Sciatic nerve (tissue), 2 donors: ENCODE measurements around the gene AEN. TPM values are rescaled to one million over a fixed set of nuclear protein-coding genes. Genes with fewer than 3 reads are reported as not detected.

Source experiments
- ATAC-seq: fragments of 200-7000 bp; cut with Tn5 transposase; one replicate; pipeline ENCODE4 v1.9.1; 2020; ENCODE audit warnings: mild to moderate bottlenecking, moderate library complexity
- DNase-seq: peaks from one replicate; pipeline ENCODE4 v3.0.0-alpha.2; 2020; ENCODE audit warnings: low spot score
- intact Hi-C: fragments of 100-400 bp; cut with DNase I; formaldehyde crosslinking; loops from one replicate; pipeline ENCODE4 v1.14.2; 2022
- total RNA-seq: library from RNA; stranded (reverse); fragmentation: NEBNext Ultra II Directional; extraction: Animal tissue kit (Norgen Biotek cat#: 25700); gene quantifications from one replicate; pipeline ENCODE4 v1.2.1, GENCODE V29; 2021
- donor health status: DM: no; HTN: no; CAD: no.
- donor health status: DM: no; HTN: no; CAD: no.

The AEN gene, protein sequence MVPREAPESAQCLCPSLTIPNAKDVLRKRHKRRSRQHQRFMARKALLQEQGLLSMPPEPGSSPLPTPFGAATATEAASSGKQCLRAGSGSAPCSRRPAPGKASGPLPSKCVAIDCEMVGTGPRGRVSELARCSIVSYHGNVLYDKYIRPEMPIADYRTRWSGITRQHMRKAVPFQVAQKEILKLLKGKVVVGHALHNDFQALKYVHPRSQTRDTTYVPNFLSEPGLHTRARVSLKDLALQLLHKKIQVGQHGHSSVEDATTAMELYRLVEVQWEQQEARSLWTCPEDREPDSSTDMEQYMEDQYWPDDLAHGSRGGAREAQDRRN
- 10.7 TPM for total RNA-seq

DNA sequence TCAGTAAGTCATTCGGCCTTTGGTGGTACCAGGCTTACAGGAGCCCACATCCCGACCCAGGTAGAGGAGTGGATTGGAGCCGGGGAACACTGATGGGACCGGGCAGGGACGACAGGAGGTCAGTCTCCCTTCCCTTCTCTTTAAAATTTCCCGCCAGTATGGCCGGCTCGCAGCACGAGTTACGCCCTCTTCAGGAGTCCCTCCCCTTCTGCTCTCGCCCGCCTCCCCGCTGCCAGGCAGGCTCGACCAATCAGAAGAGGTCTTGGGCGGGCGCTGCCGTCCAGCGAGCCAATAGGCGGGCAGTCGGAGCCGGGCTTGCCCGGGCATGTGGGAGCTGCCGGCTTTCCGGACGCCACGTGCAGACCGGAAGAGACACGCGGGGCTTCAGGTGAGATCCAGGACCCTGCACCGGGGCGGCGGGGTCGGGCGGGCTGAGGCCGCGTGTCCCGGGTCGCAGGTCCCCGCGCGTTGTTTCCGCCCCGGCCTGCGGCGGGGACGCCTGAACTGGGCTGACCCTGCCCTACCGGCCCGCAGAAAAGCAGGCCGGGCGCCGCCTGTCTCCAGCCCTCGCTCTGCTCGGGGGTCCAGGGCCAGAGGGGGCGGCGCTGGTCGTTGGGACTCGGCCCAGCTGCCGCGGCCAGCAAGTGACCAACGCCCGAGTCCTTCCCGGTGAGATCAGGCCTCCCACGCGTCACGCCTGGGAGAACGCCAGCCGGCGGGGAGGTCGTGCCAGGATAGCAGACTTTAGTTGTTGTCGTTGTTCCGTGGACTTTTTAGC, at the start of gene AEN:
Gene AEN (plus strand): TSS at position 346 of the 778 bp plus-strand sequence. CDS start 4,870 bp downstream, outside the sequence.
- DNase-seq: peak; percentile 96
- intact Hi-C loops: loop anchor here (10.0 kb wide), 1 partner anchor 214 kb away; no protein-coding TSS in a partner anchor
- peak; percentile 99 for ATAC-seq

DNA sequence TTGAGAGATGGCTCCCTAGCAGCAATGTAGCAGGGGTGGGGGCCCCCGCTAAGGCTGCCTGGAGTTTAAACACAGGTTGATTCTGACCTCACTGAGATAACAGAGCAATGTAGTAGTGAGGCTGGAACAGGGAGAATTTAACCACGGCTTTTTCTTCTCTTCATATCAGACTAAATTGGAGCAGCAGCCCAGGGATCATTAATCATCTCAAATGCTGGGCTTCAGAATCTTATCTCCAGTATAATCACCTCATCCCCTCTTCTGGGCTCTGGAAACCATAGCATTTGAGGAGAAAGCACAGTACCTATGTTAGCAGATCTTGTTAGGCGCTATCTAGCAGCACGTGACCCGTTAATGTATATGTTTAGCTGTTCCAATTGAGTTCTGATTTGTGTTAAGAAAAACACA, 49.3 kb upstream of the AEN start:
- no peak for DNase-seq
- no peak for ATAC-seq
- intact Hi-C loops: no loop called here

DNA sequence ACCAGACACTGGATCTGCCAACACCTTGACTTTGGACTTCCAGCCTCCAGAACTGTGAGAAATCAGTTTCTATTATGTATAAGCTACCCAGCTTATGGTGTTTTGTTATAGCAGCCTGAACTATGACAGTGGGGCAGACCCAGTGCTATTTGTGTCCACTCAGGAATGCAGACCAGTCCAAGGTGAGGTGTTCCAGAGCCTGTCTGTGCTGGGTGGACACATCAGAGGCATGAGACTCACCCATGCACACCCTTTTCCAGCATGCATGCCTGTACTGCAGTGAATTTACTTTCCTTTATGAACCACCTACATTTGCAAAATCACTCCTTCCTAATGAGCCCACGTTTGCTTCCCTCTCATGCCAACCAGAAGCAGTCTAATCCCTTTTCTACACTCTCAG, 47.1 kb upstream of the AEN start:
- ATAC-seq: no peak
- intact Hi-C loops: no loop called here
- no peak for DNase-seq

DNA sequence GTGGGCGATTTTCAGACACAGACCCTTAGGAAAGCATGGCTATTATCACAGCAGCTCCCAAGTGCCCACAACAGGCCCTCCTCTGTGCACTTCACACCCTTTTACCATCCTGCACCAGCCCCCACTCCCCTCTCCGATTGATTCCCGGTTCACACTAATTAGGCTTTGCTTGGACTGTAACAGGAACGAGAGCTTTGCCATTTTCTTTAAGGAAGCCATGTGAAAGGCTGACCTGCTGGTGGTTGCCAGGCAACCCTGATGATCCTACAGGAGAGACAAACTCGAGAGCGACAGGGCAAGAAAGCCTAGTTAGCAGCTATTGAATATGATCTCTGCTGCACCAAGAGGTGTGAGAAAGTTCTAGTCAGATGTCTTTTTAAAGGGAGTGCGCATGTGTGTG, 46.5 kb upstream of the AEN start:
- no peak for ATAC-seq
- no peak for DNase-seq
- intact Hi-C loops: no loop called here

DNA sequence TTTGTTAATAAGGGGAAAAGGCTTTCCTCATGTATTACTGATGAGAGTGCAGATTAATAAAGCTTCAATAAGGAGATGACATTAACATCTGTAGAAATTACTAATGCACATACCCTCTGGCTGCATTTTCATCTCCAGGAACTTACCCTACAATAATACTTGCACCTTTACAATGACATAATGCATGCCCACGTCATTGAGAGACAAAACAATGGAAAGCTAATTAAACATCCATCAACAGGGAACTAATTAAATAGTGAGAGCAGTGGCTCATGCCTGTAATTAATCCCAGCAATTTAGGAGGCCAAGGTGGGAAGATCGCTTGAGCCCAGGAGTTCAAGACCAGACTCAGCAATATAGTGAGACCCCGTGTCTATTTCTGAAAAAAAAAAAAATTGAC, 41.8 kb upstream of the AEN start:
- intact Hi-C loops: no loop called here
- ATAC-seq (no peak), DNase-seq (no peak)

DNA sequence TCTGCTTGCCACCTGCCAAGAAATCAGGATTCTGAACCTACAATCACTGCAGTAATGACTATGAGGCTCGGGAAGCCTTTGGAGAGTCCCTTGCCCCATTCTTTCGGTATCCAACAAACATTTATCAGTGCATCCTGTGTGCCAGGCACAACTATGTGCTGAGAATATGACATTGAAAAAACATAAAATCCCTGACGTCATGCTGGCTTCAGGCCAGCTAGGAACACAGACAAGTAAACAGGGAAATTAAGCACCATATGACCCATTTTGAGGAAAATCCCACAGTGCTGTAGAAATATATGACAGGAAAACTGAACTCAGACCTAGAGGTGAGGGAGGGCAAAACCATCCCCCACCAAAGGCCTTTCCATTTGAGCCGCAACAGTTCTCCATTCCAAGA, 40.6 kb upstream of the AEN start:
- intact Hi-C loops: no loop called here
- ATAC-seq (no peak), DNase-seq (no peak)

DNA sequence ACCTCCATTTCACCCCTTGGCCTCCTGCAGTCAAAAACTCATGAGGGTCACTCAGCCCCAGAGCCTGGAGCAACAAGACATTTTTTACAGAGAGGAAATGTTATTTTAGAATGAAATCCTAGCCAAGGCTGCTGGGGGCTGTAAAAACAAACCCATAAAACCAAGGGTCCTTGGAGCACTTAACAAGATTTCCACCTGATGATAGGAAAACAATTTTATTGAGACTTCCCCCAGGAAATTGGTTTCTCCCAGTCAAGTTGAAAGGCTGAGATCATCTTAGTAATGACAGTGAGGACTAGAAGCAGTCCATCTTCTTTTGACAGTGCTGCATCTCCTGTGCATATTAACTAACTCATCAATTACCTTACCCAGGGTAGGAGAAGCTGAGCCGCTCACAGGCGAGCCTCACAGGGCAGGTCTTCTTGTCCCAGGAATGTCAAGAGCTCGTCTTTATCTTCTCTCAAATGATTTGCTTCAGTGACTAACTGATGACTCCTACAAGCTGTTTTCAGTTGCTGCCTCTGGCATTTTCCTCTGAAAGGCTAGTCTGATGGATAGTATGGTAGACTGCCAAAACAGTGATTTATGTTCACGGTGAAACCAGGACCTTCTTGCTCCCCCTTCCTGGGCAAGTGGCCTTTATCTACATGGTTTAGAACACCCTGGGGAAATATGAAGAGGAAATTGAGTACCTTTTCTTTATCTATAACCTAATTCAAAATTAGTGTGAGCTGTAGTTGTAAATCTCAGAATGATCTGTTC, 34.6 kb upstream of the AEN start:
- no peak for ATAC-seq
- no peak for DNase-seq
- intact Hi-C loops: no loop called here

DNA sequence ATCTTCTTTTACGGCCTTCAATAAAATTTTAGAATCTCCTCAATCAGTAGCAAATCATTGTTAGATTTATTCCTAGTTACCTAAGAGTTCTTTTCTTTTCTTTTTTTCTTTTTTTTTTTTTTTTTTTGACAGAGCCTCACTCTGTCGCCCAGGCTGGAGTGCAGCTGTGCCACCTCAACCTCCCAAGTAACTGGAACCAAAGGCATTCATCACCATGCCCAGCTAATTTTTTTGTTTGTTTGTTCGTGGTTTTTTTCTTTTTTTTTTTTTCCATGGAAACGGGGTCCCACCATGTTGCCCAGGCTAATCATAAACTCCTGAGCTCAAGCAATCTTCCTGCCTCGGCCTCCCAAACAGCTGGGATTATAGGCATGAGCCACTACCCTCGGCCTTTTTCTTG, 30.4 kb upstream of the AEN start:
- DNase-seq (no peak), ATAC-seq (no peak)
- intact Hi-C loops: no loop called here

DNA sequence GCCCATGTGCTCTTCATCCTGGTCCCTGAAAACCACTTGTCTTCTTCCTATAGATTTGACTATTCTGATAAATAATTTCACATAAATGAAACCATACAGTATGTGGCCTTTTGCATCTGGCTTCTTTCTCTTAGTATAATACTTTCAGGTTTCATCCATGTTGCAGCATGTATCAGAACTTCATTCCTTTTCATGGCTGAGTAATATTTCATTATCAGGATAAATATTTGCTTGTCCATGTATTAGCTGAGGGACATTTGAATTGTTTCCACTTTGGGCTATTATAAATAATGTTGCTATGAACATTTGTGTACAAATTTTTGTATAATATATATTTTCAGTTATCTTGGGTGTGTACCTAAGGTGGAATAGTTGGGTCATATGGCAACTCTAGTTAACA, 29.8 kb upstream of the AEN start:
- intact Hi-C loops: no loop called here

DNA sequence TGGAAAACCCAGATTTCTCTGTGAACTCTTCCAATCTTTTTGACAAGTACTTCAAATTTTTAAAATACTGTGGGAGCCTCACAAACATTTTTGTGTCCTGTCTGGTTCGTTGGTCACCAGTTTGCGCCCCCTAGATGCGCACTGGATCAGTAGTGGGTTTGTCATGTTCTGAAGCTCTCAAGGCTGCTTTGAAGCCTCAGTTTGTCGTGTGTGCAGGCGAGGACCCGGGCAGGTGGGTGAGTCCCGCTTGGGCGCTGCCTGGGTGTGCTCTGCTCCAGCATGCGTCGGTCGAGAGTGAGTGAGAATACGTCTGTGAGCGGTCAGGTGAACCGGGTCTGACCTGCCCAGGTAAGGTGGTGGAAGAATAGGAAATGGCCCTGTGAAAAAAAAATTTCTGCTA, 17.3 kb upstream of the AEN start:
- DNase-seq (no peak), ATAC-seq (no peak)
- intact Hi-C loops: no loop called here

More for the DNA sequence above, 29.8 kb upstream of the AEN start:
- ATAC-seq: no peak
- no peak for DNase-seq

DNA sequence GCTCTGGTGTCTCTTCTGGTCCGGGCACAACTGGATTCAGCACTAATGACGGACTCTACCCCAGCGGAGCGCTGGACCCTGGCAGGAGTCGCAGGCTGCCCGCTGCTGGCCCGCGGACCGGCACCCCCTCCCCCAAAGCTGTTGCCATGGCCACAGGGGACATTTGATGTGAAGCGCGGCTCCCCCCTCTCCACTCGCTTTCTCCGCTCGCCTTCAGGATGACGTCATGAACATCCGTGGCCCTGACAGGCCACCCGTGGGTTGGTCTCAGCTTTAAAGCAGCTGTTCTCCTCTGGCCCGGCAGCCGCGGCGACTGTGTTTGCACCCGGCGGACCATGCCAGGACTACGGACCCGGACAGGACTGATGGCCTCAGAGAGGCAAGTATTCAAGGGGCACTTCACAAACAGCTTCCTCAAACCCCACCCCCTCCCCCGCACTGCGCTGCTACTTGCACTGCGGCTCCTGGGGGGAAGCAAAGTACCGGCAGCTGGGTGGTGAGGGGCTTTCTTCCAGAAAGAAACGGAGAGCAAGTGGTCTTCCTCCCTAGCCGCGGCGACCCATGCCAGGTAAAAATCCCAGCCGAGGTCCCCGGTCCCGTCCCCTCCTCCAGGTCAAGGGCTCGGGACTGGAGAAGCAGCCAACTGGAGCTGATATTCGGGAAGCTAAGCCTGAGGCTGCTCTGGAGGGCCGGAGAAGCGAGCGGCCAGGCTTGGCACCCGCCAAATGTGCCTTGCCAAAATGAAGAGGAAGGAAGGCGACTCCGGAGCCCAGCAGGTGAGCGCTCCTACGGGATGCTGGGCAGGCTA, 16.6 kb upstream of the AEN start:
- intact Hi-C loops: no loop called here
- no peak for ATAC-seq
- no peak for DNase-seq

DNA sequence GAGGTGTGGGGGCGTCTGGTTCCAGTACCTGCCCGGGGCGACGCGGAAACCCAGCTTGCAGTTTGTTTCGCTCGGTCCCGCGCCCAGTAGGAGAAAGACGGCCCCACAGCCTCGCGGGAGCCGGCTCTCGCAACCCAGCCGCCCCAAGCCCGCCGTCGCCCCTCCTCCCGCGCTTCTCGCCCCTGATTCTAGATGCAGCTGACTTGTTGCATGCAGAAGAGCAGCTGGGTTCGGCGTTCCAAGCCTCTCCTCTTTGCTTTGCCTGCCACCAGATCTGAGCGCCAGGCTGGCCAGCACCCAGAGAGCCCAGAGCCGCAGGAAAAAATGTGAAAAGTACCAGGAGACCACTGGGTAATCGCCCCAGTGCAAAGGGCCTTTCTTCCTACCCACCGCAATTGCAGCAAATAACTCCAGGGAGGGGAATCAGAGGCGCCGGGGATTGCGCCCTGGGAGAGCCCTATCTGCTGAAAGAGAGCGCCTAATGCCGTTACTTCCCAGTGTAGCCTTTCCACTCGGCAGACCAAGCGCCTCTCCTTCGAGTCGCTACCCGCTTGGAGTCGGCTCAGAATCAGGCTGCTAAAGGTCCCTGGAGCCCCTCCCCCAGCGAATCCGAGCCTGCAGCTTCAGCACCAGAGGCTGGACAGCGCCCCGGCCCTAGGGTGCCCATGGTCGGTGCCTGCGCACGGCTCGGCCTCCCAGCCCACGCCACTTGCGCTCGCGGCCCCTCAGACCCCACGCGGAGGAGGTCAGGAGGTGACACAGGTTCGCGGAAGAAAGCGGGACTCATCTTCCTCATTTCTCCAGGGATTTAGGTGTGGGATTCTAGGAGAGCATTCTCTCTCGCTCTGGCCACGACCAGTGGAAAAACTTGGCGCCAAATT, 15.7 kb upstream of the AEN start:
- intact Hi-C loops: no loop called here
- DNase-seq: no peak
- peak; percentile 68 for ATAC-seq

DNA sequence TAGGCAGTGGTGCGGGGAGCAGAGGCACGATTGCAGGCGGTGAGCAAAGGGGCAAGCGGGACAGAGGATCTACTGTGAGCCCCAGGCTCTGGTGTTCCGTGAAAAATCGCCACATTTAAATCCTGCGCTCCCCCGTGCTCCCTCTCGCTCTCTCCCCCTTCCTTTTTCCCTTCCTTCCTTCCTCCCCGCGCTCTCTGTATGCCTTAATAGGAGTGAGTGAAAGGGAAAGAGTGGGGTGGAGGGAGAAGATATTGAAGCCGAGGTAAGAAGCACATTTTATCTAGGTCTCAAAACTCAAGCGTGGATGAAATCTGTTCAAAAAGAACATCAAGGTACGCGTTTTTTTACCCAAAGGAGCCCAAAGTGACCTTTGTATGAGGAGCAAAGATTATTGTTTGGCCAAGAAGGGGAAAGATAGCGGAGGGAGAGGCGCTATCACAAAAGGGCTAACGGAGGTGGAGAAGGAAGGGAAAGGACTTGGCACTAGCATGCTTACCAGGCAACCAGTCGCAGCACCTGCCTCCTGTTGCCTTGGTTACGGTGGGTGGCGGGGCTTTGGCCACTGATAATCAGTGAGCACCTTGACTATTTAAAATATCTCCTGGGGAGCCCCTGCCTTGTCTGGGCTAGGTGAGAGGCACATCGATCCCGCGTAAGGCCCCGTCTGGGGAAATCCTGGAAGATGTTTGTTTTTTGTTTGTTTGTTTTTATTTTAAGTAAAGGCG, 14.9 kb upstream of the AEN start:
- intact Hi-C loops: no loop called here
- ATAC-seq: no peak
- DNase-seq: no peak

DNA sequence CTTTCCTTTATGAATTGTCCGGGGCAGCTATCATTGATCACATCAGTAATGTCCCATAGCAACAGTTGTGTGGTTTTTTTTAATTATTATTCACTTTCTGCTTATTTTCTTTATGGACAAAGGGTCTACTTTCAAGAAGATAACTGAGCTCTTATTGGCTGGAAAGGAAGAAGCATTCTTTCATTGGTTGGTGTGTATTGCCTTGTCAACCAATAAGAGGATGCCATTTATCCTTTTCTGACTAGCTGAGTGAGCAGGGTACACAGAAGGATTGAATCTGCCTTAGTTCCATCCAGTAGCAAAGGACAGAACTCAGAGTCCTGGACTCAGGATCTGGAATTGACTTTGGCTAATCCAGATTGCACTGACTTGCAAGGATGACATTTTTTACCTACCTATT, 13.2 kb upstream of the AEN start:
- ATAC-seq (no peak), DNase-seq (no peak)
- intact Hi-C loops: no loop called here

DNA sequence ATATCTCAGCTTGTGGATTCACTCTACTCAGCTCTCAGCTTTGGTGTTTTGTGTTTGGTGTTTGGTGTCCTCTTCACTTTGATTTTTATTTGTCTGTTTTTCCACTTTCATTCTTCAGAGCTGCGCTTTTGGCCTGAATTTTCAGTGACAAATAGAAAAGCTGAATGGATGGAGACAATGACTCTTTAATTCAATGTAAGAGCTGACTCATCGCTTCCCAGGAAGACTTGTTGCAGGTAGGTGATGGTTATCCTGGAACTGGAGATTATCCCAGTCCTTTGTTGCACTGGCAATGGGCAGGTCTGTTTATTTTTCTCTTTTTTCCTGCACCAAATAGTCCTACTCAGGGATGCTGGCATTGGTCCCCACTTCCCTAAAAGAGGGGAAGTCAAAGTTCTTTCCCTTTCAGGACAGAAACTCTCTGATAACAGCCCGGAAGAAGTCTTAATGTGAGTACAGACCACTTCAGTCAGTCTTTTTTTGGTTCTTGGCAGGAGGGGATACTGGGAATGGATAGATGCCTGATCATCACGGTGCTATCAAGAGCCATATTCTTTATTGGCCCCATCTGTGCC, 12.4 kb upstream of the AEN start:
- no peak for DNase-seq
- ATAC-seq: no peak
- intact Hi-C loops: no loop called here

DNA sequence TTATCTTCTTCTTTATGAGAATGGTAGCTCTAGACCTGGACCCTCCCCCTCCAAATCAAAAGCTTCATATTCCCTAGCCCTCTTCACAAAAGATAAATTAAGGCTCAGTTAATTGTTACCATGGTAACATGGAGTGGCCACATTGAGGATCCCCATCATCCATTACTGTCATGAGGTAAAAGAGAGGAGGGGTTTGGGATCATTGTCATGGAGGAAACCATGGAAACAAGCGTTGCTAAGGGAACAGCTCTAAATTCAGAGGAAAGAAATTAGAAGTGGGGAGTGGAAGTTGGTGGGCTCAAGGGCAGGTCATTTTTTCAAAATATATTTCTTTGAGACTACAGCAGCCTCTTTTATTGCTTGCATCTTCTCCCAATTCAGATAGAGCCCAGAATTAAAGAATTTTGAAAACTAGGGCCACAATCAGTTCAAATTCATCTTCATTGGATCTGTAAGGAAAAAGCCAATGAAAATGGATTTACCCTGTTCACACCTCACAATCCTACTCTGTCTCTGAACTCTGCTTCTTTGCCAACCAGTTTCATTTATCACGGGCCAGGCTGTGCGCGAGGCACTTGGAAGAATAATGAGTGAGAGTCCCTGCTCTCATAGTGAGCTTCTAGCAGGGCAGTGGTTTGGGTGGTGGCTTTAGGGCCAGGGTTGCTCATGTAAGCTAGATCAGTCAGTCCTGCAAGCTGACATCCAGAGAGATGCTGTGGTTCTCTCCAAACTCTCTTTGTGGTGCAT, 11.6 kb upstream of the AEN start:
- no peak for DNase-seq
- ATAC-seq: no peak
- intact Hi-C loops: no loop called here
